Left kidney (tissue), 2 donors: ENCODE data around the gene NKPD1. TPM values are rescaled to one million over a fixed set of nuclear protein-coding genes. Genes with fewer than 3 reads are reported as not detected.

Experiments used
- DNase-seq: peaks from one replicate; pipeline ENCODE4 v3.0.0-alpha.2; 2013
- polyA plus RNA-seq: library from polyadenylated mRNA; unstranded; fragments of 120-200 nt; gene quantifications from one replicate; pipeline ENCODE4 v1.2.1, GENCODE V29; 2013; ENCODE audit not compliant: insufficient read length

Gene NKPD1
- polyA plus RNA-seq, 1 donor: 0.17 TPM

DNA sequence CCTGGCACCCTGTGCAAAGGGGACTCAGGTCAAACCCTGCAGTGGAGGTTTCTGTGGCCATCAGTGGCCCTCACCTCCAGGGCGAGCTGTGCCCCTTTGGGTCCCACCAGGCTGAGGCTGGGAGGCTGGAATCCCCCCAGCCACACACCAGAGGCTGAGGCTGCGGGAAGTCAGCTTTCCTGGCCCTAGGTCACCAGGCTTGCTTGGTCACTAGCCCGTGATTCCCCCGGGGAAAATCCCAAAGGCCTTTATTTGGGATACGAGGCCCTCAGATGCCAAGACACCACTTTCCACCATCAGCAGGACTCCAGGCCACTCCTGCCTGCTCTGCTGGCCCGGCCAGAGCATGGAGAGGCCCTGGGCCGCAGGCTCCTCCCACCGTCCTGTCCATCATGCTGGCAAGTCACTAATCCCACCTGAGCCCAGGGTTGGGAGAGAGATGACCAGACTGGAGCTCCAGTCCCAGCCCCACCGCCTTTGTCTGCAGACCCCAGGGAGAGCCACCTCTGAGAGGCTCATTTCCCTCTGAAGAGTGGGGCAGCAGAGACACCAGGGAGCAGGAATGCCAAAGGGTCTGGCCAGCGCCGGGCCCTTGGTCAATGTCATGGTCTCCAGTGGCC lies 4.7 kb downstream of the NKPD1 start:
- no peak for DNase-seq

DNA sequence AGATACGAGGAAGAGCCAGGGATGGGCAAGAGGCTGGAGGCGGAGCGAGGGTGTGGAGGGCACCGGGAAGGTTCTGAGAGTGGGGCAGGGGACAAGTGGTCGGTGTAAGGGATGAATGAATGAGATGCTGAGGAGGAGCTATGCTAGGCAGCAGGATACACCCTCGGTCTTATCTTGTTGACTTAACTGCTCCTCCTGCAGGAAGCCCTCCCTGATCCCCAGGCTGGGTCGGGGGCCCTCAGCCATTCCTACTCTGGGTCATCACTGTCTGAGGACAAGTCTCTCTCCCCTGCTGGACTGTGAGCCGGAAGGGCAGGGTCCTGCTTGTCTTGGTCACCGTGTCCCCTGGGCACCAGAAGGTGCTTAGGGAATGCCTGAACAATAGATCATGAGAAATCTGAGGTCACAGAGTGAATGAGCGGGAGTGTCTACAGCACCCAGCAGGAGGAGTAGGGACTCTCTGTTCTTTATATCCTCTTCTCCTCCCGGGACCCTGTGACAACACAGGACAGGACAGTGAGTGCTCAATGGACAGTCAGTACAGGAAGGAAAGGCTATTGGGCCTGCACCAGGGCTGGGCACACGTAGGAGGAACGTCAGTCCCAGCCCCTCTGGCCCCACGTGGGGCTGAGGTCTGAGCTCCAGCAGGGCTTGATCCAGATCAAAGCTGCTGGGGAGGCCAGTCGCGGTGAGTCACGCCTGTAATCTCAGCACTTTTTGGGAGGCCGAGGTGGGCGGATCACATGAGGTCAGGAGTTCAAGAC lies 6.5 kb downstream of the NKPD1 start:
- no peak for DNase-seq

DNA sequence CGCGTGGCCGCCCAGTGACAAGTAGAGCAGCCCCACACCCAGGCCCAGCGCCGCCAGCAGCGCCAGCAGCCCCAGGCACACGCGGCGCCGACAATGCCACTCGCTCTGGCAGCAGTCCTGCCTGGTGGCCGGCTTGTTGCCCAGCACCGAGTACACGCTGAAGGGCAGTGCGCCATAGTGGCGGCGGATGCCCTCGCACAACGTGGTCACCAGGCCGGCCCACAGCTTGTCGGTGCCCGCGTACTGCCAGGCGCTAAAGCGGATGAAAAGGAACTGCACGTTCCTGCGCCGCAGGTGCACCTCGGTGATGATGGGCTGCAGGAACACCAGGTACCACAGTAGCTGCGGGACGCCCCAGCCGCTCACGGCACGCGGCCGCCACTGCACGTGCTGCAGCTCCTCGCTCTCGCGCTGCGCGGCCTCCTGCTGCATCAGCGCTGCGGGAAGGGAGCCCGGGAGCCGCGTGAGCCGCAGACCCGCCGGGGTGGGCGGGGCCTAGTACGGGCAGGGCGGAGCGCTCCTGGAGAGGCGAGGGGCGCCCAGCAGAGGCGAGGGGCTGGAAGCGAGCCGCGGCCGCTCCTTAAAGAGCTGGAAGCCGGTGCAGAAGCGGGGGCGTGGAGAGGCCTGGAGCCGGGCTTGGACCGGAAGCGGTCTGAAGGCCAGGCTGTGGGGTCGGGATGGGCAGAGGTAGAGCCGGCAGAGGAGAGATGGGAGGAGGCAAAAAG lies 7.3 kb downstream of the NKPD1 start:
- no peak for DNase-seq

- DNase-seq: no peak
Observed at GRCh38 chr19:45152504-45153338, 8.1 kb downstream of the NKPD1 start.

DNA sequence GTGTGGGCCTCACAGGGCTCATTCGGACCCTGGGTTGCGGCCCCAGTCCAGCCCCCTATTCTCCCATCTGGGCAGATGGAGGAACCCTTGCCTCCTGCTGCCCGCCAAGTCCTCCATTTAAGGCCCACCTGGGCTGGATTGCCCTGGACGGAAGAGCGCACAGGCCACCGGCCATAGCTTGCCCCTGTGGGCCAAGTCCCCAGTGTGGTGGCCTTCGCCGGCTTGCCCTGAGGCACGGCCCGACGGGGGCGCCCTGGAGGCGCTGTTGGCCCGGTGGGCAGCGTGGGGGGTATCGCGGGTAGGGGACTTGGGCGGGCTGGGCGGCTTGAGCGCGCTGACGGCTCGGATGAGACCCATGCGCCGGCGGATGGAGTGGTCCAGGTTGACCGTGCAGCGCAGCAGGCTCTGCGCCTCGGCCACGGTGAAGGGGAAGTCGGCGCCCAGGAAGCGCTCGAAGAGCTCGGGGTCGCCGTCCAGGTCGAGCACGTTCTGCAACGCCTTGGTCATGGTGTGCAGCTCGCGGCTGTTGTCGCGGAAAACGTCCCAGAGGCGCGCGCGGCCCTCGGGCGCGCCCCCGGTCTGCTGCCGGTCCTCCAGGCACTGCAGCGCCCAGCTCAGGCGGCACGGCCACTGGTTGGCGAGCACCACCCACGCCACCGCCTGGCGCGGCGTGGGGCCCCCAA lies 8.8 kb downstream of the NKPD1 start:
- DNase-seq: no peak

DNA sequence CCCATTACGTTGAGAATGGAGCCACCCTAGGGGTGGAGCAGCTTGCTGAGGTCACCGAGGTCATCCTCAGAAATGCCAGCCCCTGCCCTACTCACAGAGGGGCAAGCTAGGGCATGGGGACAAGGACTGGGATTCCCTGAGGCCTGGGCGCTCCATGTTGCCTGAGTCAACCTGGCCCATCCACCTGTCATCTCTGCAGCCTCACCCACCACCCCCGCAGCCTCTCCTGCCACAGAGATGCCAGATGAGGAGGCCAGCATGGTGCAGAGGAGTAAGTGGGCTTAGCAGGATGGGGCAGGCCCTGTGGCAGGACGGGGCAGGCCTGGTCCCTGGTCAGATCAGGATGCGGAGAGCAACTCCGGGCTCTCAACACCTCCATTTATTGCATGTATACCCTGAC lies 9.5 kb downstream of the NKPD1 start:
- DNase-seq: no peak

- no peak for DNase-seq
Observed at GRCh38 chr19:45150751-45151281, 10.0 kb downstream of the NKPD1 start.

DNA sequence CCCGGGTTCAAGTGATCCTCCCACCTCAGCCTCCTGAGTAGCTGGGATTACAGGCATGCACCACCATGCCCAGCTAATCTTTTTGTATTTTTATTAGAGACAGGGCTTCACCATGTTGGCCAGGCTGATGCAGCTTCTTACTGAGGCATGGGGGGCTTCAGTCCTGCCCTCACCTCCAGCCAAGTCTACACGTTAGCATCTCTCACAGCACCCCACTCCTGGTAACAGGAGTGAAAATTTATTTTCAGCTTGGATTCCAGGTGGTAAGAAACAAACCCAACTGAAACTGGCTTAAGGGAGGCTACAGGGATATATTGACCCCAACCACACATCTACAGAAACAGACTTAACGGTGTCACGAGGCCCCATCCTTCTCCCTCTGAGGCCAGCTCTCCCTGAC lies 10.6 kb downstream of the NKPD1 start:
- no peak for DNase-seq

DNA sequence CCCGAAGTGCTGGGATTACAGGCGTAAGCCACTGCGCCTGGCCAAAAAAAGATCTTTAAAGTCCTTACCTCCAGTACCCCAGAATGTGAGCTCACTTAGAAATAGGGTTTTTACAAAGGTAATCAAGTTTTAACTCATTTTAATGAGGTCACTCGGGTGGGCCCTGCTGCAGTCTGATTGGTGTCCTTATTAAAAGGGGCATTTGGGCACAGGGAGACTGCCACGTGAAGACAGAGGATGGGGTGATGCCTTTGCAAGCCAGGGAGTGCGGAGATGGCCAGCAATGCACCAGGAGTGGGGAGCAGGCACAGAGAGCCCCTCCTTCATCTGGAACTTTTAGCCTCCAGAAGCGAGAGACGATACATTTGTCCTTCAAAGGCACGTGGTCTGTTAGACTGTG lies 11.7 kb downstream of the NKPD1 start:
- DNase-seq: no peak

DNA sequence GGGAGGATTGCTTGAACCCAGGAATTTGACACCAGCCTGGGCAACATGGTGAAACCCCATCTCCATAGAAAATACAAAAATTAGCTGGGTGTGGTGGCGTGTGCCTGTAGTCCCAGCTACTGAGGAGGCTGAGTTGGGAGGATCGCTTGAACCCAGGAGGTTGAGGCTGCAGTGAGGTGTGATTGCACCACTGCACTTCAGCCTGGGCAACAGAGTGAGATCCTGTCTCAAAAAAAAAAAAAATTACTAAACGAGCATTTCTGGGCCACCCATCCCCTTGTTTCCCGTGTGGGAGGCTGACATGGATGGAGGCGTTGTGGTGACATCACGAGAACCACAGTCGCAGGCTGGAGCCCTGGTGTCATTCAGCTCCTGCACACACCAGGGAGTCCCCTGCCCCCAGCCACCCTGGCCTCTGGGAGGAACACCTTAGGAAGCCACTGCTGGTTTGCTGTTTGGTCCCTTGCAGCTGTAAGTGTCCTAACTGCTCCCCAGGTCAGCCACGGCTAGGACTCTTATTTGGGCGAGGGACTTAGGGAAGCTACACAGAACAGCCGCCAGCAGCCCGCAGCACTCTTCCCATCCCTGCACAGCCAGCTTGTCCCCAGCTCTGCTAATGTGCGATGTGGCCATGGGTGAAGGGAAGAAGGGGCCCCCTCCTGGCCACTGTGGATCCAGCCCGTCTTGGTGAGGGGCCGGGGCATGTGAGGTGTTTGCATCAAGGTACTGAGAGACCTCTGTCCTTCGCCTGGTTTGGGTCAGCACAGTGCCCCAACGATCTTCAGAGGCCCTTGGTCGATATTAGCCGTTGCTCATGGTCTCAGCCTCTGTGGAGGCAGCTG lies 12.7 kb downstream of the NKPD1 start:
- no peak for DNase-seq

DNA sequence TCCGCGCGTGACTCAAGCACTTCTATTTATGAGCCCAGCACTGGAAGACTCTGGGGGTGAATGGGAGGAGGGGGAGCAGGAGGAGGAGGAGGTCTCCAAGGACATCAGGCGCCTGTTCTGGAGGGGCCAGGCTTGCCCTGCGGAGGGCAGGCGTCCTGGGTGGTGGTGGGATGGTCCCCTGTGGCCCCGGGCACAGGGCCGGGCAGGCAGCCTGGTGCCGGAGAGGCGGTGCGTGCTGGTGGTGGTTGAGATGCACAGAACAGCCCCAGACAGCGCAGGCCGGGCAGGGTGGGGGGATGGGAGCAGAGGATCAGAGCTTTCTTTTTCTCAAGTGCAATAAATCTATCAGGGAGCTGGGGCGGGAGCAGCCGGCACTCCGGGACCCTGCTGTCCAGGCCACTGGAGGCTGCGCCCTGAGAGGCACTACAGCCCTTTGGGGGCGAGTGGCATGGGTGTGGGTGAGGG lies 14.0 kb downstream of the NKPD1 start:
- DNase-seq: no peak

GRCh38 chr19:45146251-45146650 lies 14.5 kb downstream of the NKPD1 start:
- DNase-seq: no peak

DNA sequence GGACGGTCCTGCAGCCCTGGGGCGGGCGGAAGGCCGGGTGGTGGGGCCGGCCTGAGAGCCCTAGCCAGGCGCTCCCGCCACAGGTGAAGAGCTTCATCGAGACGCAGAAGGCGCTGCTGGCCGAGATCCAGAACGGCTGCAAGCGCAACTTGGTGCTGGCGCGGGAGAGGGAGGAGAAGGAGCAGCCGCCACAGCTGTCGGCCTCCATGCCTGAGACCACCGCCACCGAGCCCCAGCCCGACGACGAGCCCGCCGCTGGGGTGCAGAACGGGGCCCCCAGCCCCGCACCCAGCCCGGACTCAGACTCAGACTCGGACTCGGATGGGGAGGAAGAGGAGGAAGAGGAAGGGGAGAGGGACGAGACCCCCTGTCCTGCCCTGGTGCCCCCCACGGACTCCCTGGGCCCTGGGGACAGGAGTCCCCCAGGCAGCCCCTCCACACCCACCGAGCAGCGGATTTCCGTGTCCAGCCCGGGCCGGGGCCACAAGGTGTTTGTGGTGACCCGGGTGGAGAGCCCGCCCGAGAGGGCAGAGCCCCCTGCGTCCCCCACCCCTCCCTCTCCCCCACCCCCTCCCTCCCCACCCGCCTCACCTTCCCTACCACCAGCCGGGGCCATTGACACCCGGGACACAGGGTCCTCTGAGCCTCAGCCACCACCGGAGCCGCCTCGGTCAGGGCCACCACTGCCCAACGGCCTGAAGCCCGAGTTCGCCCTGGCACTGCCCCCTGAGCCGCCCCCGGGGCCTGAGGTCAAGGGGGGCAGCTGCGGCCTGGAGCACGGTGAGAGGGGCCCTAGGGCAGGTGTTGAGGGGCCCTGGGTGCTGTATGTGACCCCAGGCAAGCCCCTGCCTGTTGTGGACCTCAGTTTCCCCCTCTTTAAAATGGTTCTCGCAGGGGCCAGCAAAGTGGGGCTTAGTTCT lies 15.3 kb downstream of the NKPD1 start:
- no peak for DNase-seq

DNA sequence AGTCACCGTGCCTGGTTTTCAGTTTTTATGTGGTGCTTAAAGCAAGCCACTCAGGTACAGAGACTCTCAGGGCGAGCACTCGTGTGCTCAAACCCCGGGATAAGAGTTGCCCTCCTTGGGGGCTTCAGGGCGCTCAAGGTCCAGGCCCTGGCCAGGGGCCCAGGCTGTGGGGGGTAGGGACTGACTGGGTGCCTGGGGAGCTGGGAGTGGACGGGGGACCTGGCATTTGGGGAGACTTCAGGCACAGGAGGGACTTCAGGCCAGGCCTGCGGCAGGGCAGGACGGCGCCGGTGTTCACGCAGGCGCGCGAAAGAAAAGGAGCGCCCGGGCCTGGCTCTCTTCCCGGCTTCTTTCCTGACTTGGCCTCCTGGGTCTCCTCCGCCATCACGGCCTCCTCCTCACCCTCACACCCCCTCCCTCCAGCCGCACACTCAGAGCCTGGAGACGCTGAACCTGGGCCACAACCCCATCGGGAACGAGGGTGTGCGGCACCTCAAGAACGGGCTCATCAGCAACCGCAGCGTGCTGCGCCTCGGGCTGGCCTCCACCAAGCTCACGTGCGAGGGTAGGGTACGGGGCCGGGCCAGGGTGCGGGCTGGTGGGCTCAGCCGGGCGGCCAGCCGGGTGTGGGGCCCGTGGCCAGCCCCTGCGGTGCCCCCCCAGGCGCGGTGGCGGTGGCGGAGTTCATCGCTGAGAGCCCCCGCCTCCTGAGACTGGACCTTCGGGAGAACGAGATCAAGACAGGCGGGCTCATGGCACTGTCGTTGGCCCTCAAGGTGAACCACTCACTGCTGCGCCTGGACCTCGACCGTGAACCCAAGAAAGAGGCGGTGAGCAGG lies 16.1 kb downstream of the NKPD1 start:
- DNase-seq: no peak

GRCh38 chr19:45142726-45143110 lies 18.1 kb downstream of the NKPD1 start:
- no peak for DNase-seq

DNA sequence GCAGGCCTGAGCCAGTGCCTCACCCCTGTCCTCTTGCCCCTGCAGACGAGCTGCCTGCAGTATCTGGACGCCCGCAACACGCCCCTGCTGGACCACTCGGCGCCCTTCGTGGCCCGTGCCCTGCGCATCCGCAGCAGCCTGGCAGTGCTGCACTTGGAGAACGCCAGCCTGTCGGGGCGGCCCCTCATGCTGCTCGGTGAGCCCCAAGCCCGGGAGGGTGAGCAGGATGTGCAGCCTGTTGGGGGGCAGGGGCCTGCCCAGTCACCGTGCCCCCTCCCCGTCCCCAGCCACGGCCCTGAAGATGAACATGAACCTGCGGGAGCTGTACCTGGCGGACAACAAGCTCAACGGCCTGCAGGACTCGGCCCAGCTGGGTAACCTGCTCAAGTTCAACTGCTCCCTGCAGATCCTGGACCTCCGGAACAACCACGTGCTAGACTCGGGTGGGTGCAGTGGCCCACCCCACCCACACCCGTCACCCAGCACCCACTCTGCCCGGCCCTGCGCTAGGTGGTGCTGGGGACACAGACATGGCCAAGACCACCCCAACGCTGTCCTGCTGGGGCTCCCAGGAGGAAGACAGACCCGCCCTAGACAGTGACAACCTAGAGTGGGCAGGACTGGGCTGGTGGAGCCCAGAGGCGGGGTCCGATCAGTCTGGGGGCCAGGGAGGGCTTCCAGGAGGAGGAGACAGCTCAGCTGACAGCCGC lies 18.6 kb downstream of the NKPD1 start:
- DNase-seq: no peak

DNA sequence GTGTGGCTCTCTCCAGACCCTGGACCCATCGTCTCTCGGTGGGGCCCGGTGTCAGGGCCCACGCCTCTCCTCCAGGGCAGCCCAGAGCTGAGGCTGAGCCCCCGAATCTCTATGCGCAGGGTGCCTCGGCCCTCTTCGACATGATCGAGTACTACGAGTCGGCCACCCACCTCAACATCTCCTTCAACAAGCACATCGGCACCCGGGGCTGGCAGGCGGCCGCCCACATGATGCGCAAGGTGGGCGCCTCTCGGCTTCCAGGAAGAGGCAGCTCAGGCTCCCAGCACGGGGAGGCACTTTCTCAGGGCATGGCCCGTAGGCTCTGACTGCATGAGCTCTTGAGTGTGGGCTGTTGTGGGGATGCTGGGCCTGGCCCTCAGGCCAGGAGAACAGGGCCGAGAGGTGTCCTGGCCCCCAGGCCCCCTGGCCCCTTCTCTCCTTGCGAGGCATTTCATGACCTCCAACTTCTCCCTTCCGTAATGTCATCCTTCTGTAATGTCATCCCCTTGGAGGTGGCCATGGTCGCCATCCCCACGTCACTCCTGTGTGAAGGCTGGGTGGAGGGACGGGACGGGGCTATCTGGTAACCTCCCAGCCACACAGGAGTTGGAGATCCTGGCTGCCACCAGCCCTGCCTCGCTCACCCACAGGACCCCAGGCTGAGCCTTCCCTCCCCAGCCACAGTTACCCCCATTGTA lies 19.4 kb downstream of the NKPD1 start:
- no peak for DNase-seq
